Panc1 (cell line): ENCODE data around the gene KIAA0930. TPM values are rescaled to one million over a fixed set of nuclear protein-coding genes. Genes with fewer than 3 reads are reported as not detected.

Experiments used
- ATAC-seq: fragments of 200-7000 bp; cut with Tn5 transposase; 2 replicates; pipeline ENCODE4 v1.9.1; 2020; ENCODE audit warnings: mild to moderate bottlenecking, moderate library complexity
- BruUV-seq: library from RNA; stranded (reverse); fragments of 400-500 nt; replicated peaks from 2 replicates; lab custom pipeline; 2021; lab: Mats Ljungman, UMichigan
- CTCF ChIA-PET: fragments of 300-600 bp; sonication (Branson Sonifier 250); formaldehyde crosslinking; loops from one replicate; lab custom pipeline; 2022; ENCODE audit warnings: antibody characterized with exemption; lab: Charles Lee
- POLR2A ChIA-PET: fragments of 300-600 bp; sonication (Branson Sonifier 250); formaldehyde crosslinking; loops from one replicate; lab custom pipeline; 2022; ENCODE audit warnings: antibody characterized with exemption; lab: Charles Lee
- DNase-seq: peaks from one replicate; pipeline ENCODE4 v3.0.0-alpha.2; 2010; ENCODE audit warnings: low read depth, low spot score
- H3K27ac ChIP-seq: 2 replicates; pipeline ENCODE4 v1.5.1; 2011; ENCODE audit warnings: mild to moderate bottlenecking, low read length, inconsistent platforms
- H3K27me3 ChIP-seq: fragments of 200-500 bp; sonication (Bioruptor generic); 2 replicates; pipeline ENCODE4 v1.6.0; 2014; ENCODE audit warnings: low read length, inconsistent platforms; ENCODE audit not compliant: control insufficient read depth, insufficient read depth
- H3K36me3 ChIP-seq: fragments of 200-500 bp; sonication (Bioruptor generic); 2 replicates; pipeline ENCODE4 v1.5.1; 2014; ENCODE audit warnings: inconsistent platforms, mild to moderate bottlenecking, low read length, moderate library complexity; ENCODE audit not compliant: control insufficient read depth, insufficient read depth
- H3K4me1 ChIP-seq: 2 replicates; pipeline ENCODE4 v1.5.1; 2011; ENCODE audit warnings: inconsistent platforms, mild to moderate bottlenecking, low read length, moderate library complexity; ENCODE audit not compliant: control insufficient read depth, insufficient read depth
- H3K4me3 ChIP-seq, 2 experiments: 2 replicates each; pipeline ENCODE4 v1.5.1; 2011 to 2012; ENCODE audit warnings: low read depth in 2 of 2, low read length in 2 of 2, mild to moderate bottlenecking in 2 of 2, inconsistent platforms in 1 of 2, moderate library complexity in 1 of 2
- H3K9me3 ChIP-seq: fragments of 200-500 bp; sonication (Bioruptor generic); 2 replicates; pipeline ENCODE4 v1.5.1; 2014; ENCODE audit warnings: low read depth, mild to moderate bottlenecking, inconsistent platforms, low read length, moderate library complexity; ENCODE audit not compliant: control insufficient read depth, insufficient read depth
- POLR2AphosphoS5 ChIP-seq: IDR thresholded peaks from 2 replicates; pipeline ENCODE4 v1.6.1; 2012; ENCODE audit warnings: mild to moderate bottlenecking, low read depth, low read length, moderate library complexity
- SIN3A ChIP-seq: IDR thresholded peaks from 2 replicates; pipeline ENCODE4 v1.6.1; 2012; ENCODE audit warnings: low read depth, mild to moderate bottlenecking, low read length, moderate library complexity, borderline replicate concordance; ENCODE audit not compliant: insufficient read depth
- TCF7L2 ChIP-seq: IDR thresholded peaks from 2 replicates; pipeline ENCODE4 v1.6.1; 2011; ENCODE audit warnings: mild to moderate bottlenecking, low read depth, low read length, inconsistent platforms
- in situ Hi-C: cut with HindIII; loops from 2 replicates; pipeline ENCODE4 v1.10.0; 2016; ENCODE audit warnings: low sequenced_read_pairs, low pct_unique_long_range_greater_than_20kb
- intact Hi-C: fragments of 100-400 bp; cut with micrococcal nuclease; formaldehyde crosslinking; loops from one replicate; pipeline ENCODE4 v1.10.0; 2022; ENCODE audit not compliant: unreplicated experiment
- total RNA-seq: library from RNA; stranded (reverse); gene quantifications from one replicate; pipeline ENCODE4 v1.2.1, GENCODE V29; 2021; ENCODE audit not compliant: unreplicated experiment
- TF ChIP-seq, protein P1 (sequence below): fragments of 450-650 bp; IDR thresholded peaks from 2 replicates; pipeline ENCODE4 v1.5.1; 2017; ENCODE audit warnings: mild to moderate bottlenecking
- TF ChIP-seq, protein P2 (sequence below), 2 experiments: IDR thresholded peaks; 2 replicates each; pipeline ENCODE4 v1.6.1; 2011 to 2012; ENCODE audit warnings: low read depth in 2 of 2, control low read depth in 1 of 2, low read length in 1 of 2, mild to moderate bottlenecking in 1 of 2, moderate library complexity in 1 of 2; ENCODE audit not compliant: insufficient read depth in 1 of 2

The KIAA0930 gene
- total RNA-seq, 1 experiment from 2014 or later = 42.5 TPM

DNA sequence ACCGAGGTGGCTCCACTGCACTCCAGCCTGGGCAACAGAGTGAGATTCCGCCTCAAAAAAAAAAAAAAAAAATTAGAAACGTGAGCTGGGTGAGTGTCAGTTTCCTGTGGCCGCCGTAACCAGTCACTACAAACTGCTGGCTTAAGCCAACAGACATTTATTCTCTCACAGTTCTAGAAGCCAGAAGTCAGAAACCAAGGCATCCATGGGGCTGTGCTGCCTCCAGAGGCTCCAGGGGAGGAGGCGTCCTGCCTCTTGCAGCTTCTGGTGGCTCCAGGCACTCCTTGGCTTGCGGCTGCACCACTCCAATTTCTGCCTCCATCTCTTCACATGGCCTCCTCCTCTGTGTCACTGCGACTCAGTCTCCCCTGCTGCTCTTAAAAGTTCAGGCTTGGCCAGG is 11.1 kb upstream of the KIAA0930 start:
- Histone ChIP-seq H3K9me3 (no peaks in the 10 kb centered on the region), H3K27ac (no peak overlapping the region), H3K4me3 (no peak overlapping the region), H3K36me3 (no peaks in the 10 kb centered on the region), H3K27me3 (no peaks in the 10 kb centered on the region), H3K4me1 (peaks cover under 1% of the 10 kb centered on the region; the same call in 1 of the 2 replicates)
- POLR2A ChIA-PET = no interaction called here
- ATAC-seq = peak; percentile 60; the same call in 1 of the 2 replicates
- BruUV-seq = no TSS peak
- intact Hi-C loops (no loop called here), in situ Hi-C loops (no loop called here)
- CTCF ChIA-PET = no interaction called here
- DNase-seq = no peak
- TF ChIP-seq, protein P1, sequence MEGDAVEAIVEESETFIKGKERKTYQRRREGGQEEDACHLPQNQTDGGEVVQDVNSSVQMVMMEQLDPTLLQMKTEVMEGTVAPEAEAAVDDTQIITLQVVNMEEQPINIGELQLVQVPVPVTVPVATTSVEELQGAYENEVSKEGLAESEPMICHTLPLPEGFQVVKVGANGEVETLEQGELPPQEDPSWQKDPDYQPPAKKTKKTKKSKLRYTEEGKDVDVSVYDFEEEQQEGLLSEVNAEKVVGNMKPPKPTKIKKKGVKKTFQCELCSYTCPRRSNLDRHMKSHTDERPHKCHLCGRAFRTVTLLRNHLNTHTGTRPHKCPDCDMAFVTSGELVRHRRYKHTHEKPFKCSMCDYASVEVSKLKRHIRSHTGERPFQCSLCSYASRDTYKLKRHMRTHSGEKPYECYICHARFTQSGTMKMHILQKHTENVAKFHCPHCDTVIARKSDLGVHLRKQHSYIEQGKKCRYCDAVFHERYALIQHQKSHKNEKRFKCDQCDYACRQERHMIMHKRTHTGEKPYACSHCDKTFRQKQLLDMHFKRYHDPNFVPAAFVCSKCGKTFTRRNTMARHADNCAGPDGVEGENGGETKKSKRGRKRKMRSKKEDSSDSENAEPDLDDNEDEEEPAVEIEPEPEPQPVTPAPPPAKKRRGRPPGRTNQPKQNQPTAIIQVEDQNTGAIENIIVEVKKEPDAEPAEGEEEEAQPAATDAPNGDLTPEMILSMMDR = no peak
- TF ChIP-seq, protein P2, sequence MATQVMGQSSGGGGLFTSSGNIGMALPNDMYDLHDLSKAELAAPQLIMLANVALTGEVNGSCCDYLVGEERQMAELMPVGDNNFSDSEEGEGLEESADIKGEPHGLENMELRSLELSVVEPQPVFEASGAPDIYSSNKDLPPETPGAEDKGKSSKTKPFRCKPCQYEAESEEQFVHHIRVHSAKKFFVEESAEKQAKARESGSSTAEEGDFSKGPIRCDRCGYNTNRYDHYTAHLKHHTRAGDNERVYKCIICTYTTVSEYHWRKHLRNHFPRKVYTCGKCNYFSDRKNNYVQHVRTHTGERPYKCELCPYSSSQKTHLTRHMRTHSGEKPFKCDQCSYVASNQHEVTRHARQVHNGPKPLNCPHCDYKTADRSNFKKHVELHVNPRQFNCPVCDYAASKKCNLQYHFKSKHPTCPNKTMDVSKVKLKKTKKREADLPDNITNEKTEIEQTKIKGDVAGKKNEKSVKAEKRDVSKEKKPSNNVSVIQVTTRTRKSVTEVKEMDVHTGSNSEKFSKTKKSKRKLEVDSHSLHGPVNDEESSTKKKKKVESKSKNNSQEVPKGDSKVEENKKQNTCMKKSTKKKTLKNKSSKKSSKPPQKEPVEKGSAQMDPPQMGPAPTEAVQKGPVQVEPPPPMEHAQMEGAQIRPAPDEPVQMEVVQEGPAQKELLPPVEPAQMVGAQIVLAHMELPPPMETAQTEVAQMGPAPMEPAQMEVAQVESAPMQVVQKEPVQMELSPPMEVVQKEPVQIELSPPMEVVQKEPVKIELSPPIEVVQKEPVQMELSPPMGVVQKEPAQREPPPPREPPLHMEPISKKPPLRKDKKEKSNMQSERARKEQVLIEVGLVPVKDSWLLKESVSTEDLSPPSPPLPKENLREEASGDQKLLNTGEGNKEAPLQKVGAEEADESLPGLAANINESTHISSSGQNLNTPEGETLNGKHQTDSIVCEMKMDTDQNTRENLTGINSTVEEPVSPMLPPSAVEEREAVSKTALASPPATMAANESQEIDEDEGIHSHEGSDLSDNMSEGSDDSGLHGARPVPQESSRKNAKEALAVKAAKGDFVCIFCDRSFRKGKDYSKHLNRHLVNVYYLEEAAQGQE (IDR thresholded peaks at IDR 0.05; ENCODE audit: insufficient read depth in 1 of 2, low read depth in 2 of 2, low read length in 1 of 2) = no peak
- TF ChIP-seq POLR2AphosphoS5 = no peak
- no peak for TF ChIP-seq SIN3A
- no peak for TF ChIP-seq TCF7L2

DNA sequence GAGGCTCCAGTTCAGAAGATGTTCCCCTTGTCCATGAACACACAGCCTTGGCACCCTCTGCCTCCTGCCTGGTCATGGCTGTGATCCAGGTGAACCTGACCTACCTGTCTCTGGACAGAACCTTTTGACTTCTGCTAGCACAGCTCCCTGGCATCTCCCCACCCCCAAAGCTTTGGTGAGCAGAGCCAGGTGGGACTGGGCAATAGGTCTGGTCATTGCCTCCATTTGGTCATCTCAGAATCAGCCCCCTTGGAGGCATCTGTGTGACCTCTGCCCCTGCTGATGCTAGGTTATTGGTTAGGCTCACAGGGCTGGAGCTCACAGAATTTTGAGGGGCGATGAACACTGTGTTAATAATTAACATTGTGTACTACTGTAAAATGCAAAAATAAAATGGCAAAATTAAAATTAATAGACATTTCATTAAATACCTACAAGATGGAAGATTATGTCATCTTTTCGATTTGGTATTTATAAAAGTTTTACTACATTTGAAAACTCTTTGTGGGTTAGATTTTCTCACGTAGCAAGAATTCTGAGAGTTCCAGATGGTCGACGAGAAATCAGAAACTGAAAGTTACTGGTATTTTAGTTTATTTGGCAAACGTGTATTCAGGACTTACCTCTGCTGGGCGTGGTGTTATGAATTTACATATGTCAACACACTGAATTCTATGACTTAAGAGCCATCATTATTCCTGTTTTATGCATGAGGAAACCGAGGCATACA is 8.3 kb upstream of the KIAA0930 start:
- CTCF ChIA-PET = no interaction called here
- no peak for TF ChIP-seq POLR2AphosphoS5
- TF ChIP-seq, protein P1 = no peak
- TF ChIP-seq, protein P2 (IDR thresholded peaks at IDR 0.05; ENCODE audit: insufficient read depth in 1 of 2, low read depth in 2 of 2, low read length in 1 of 2) = no peak
- TF ChIP-seq TCF7L2 = no peak
- TF ChIP-seq SIN3A = no peak
- in situ Hi-C loops (no loop called here), intact Hi-C loops (no loop called here)
- DNase-seq (no peak), ATAC-seq (no peak)
- POLR2A ChIA-PET = no interaction called here
- BruUV-seq = no TSS peak
- H3K27me3 ChIP-seq = no peaks in the 10 kb centered on the region
- no peak overlapping the region for H3K4me3 ChIP-seq
- no peak overlapping the region for H3K27ac ChIP-seq
- peaks cover 9% of the 10 kb centered on the region for H3K4me1 ChIP-seq
- no peaks in the 10 kb centered on the region for H3K36me3 ChIP-seq
- no peaks in the 10 kb centered on the region for H3K9me3 ChIP-seq
